Peyer's patch (tissue), 4 donors: ENCODE results near the gene ETS2.

Source experiments
- POLR2A ChIP-seq, 2 donors: fragments of 450-650 bp; IDR thresholded peaks; one replicate each; pipeline ENCODE4 v1.5.1; 2017; ENCODE audit warnings: antibody characterized with exemption in 2 of 2, mild to moderate bottlenecking in 2 of 2, moderate library complexity in 2 of 2
- TF ChIP-seq, protein P1 (sequence below), 6 experiments: fragments of 450-650 bp in 4 of 6; fragments of 200-600 bp in 2 of 6; sonication (generic) in 1 of 6; IDR thresholded peaks; one replicate each; pipeline ENCODE4 v1.5.1; 2017 to 2019; ENCODE audit warnings: antibody characterized with exemption in 6 of 6, mild to moderate bottlenecking in 3 of 6, moderate library complexity in 1 of 6

DNA sequence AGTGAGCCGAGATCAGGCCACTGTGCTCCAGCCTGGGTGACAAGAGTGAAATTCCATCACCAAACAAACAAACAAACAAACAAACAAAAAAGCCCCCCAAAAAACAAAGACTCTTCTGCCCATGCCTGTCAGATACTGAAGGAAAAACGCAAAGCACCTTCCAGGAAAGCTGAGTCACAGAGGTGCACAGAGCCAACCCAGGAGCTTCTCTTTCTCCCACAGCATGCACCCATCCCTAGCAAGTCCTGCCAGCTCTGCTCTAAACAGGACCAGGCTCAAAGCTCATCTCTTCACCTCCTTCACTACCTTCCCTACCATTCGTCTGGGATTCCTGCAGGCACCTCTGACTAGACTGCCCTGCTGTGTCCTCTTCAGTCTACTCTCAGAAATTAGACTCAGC lies 46.5 kb downstream of the ETS2 start:
- TF ChIP-seq, protein P1, sequence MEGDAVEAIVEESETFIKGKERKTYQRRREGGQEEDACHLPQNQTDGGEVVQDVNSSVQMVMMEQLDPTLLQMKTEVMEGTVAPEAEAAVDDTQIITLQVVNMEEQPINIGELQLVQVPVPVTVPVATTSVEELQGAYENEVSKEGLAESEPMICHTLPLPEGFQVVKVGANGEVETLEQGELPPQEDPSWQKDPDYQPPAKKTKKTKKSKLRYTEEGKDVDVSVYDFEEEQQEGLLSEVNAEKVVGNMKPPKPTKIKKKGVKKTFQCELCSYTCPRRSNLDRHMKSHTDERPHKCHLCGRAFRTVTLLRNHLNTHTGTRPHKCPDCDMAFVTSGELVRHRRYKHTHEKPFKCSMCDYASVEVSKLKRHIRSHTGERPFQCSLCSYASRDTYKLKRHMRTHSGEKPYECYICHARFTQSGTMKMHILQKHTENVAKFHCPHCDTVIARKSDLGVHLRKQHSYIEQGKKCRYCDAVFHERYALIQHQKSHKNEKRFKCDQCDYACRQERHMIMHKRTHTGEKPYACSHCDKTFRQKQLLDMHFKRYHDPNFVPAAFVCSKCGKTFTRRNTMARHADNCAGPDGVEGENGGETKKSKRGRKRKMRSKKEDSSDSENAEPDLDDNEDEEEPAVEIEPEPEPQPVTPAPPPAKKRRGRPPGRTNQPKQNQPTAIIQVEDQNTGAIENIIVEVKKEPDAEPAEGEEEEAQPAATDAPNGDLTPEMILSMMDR (IDR thresholded peaks at IDR 0.05) = no peak
- no peak for TF ChIP-seq POLR2A (IDR thresholded peaks at IDR 0.05)
